TTC549 (cell line): ENCODE measurements around the gene AIFM3.
"Not testable (repeated sequence)": the region's sequence is repeated elsewhere in the genome, so short reads cannot be mapped to it uniquely, and the experiment has no call there.

Source experiments
- FAIRE-seq: peaks from 2 replicates; lab custom pipeline; 2012; peaks lifted over from hg19 to GRCh38; lab: Jason Lieb, UNC

The AIFM3 gene

DNA sequence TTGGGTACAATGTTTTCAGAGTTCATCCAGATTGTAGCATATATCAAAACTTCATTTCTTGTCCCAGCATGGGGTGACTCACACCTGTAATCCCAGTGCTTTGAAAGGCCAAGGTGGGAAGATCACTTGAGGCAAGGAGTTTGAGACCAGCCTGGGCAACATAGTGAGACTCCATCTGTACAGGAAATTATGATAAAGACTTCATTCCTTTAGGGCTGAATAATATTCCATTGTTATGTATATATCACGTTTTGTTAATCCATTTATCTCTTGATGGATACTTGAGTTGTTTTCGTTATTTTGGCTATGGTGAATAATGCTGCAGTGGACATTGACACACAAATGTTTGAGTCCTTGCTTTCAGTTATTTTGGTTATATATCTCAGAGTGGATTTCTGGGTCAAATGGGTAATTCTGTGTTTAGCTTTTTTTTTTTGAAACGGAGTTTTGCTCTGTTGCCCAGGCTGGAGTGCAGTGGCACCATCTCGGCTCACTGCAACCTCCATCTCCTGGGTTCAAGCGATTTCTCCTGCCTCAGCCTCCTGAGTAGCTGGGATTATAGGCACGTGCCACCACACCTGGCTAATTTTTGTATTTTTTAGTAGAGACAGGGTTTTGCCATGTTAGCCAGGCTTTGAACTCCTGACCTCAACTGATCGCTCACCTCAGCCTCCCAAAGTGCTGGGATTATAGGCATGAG is 24.7 kb upstream of the AIFM3 start:
- FAIRE-seq: not testable (repeated sequence)

DNA sequence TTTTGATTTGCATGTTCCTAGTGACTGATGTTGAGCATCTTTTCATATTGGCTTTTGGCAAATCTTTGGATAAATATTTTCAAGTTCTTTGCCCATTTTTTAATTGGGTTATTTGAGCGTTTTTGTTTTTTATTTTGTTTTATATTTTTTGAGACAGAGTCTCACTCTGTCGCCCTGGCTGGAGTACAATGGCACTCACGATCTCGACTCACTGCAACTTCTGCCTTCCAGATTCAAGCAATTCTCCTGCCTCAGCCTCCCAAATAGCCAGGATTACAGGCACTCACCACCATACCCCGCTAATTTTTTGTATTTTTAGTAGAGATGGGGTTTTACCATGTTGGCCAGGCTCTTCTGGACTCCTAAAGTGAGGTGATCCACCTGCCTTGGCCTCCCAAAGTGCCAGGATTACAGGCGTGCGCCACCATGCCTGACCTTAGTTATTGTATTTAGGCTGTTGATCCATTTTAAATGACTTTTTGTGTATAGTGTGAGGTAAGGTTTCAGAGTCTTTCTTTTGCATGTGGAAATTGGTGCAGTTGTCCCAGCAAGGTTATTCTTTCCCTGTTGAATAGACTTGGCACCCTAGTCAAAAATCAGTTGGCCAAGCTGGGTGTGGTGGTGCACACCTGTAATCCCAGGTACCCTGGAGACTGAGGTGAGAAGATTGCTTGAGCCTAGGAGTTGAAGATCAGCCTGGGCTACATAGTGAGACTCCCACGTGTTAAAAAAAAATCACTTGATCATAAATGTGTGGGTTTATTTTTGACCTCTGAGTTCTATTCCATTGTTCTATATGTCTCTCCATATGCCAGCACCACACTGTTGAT is 23.7 kb upstream of the AIFM3 start:
- no peak for FAIRE-seq

DNA sequence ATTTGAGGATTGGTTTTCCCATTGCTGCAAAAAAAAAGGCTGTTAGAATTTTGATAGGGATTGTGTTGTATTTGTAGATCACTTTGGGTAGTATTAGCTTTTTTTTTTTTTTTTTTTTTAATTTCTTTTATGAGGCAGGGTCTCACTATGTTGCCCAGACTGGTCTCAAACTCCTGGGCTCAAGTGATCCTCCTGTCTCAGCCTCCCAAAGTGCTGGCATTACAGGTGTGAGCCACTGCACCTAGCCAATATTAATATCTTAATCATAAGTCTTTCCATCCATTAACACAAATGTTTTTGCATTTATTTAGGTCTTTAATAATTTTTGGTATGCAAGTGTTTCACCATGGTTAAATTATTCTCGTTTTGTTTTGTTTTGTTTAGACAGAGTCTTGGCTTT is 23.0 kb upstream of the AIFM3 start:
- FAIRE-seq: no peak

DNA sequence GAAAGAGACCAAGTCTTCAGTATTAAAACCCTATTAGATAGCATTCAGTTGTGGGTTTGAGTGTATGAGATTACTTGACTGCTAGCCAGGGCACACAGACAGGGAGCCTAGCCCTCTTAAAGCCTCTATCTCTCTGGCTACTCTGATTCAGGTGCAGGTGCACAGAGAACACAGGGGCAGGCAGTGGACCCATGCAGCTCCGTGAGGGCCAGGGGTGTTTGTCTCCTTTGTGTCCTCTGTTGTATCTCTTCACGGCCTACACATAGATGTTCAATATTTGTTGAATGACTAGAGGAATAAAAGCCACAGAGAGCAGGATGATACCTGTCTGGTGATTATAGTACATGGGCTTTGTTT is 21.5 kb upstream of the AIFM3 start:
- FAIRE-seq: no peak

DNA sequence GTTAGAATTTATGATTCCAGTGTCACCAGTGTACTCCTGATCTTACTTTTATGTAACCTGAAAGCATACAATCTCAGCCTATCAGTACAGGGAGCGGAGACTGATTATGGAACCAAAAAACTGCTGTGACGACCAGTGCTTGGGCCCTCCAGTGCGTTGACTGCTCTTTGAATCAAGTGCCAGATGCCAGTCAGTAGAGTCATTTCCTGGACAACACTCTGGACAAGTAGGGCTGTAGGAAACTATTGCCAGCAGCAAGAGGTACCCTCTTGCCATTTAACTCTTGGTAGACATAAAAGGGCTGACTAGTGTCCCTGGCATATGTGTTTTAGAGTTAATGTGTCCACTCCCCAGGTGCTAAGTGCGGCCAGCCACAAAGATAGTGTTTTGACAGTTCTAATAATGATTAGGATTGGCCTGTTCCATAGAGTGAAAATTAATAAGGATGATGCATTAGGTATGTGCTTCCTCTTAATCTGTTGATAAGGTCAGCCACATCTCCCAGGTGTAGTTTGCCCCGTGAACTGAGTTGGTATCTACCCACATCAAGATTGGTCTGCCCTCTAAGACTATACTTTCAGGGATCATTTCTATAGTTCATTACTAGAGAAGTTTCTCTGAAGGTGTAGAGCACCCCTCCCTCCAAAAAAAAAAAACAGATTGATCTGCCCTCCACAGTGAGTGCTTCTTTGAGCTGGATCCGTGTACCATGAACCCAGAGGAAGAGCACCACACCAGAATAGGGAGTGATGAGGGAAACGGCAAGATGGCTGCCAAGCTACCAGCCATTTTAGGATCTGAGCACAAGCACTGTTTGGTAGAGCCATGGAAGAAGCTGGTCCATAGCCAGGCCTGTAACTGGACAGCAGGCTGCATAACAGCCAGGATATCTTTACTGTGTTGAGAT is 20.7 kb upstream of the AIFM3 start:
- FAIRE-seq: no peak

DNA sequence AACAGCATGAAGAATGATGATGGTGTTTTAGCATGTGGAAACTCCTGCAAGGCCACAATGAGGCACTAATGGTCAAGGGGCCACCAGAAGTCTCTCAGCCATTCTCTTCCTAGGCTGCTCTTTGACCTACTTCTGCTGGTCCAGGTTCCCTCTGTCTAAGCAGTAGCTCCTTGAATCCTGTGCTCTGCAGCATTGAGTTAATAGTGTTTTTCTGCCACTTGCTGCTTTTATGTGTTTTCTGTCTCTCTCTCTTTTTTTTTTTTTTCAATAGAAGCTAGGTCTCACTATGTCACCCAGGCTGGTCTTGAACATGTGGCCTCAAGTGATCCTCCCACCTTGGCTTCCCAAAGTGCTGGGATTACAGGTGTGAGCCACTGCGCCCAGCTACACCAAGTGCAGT is 20.1 kb upstream of the AIFM3 start:
- no peak for FAIRE-seq

DNA sequence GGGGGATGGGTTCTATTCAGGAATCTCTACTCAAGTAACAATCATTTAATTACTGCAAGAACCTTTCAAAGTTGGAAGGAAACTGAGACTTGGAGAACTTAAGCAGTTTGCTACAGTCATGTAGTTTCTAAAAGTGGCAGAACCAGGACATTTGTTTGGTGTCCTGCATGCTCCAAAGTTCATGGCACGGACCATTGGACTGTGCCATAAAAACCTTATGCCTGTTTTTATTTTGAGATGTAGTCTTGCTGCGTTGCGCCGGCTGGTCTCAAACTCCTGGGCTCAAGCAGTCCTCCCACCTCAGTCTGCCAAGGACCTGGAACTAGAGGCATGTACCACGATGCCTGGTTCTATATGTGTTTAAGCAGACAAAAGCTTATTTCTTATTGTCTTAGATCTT is 18.6 kb upstream of the AIFM3 start:
- no peak for FAIRE-seq

DNA sequence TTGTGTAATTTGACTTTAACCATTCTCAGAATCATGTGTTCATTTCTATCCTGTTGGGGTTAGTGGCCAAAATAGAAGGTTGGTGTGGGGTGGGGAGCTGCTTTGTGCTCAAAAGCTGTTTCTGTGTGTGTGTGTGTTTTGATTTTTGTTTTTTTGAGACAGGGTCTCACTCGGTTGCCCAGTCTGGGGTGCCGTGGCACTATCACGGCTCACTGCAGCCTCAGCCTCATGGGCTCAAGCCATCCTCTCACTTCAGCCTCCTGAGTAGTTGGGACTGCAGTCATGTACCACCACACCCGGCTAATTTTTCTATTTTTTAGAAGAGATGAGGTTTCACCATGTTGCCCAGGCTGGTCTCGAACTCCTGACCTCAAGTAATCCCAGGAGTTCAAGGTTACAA is 18.1 kb upstream of the AIFM3 start:
- FAIRE-seq: no peak

DNA sequence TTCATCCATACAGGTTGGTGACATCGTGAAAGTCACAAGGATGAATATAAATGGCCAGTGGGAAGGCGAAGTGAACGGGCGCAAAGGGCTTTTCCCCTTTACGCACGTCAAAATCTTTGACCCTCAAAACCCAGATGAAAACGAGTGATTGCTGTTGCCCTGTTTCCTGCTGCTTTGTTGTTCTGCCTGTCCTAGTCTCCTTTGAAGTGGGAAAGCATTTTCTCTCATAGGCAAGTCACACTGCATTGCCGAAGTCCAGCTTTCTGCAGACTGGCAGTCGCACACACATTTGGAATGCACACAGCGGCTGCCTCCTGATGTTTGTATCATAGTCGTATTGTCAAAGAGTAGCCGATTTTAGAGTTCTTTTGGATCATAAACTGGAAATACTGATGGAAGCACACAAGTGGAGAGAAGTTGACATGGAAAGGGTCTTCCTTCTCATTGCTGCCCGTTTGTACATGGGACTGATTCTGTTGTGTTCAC is 17.3 kb upstream of the AIFM3 start:
- FAIRE-seq: no peak

DNA sequence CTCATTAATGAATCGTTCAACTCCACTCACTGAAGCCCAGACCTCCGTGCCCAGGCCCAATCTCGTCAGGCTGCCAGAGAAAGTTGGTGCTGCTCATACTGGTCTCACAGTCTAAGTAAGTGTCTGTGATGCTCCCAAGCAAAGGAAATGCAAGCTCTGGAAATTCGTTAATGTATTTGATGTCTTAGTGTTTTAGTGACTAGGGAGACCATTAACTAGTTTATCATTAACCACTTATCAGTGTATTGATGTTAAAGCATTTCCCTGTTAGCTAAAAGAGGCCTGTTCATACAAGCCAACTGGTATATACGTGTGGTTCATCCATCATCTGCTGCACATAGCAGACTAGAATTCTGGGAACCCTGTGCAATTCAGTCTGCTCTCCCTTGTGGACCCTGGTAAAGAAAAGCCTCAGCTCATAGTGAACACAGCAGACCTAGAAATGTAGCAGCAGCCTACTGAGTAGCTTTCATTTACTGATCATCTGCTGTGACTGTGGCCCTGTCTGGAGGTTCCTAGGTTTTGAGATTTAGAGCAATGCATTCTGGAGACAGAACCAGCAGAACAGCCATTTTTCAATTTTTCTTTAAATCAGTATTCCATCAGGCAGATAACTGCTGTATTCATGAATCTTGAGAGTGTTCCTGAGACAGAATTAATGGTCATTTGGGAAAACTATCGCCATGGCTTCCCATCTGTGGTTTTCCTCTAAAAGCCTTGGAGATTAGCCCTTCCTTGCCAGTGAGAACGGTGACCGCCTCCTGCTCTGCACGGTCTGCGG is 15.7 kb upstream of the AIFM3 start:
- FAIRE-seq: no peak

DNA sequence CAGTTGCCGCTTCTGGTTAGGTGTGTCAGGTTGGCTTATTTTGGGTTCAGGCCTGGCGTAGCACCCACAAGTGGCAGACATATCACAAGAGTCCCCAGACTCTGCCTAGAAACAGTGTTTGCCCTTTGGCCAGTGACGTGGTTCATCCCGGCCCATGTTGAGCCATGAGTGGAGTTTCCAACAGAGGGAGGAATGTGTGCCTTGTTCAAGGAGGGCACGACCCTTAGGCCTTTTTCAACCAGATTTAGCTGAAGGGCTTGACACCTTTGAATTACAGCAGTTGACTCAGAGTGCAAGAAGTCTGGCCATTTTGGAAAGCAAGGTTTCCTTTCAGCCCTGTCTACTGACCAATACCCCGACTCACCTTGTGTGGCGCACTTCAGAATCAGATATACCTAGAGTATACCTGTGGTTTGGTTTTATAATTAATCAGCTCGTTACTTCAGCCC is 15.1 kb upstream of the AIFM3 start:
- FAIRE-seq: no peak

DNA sequence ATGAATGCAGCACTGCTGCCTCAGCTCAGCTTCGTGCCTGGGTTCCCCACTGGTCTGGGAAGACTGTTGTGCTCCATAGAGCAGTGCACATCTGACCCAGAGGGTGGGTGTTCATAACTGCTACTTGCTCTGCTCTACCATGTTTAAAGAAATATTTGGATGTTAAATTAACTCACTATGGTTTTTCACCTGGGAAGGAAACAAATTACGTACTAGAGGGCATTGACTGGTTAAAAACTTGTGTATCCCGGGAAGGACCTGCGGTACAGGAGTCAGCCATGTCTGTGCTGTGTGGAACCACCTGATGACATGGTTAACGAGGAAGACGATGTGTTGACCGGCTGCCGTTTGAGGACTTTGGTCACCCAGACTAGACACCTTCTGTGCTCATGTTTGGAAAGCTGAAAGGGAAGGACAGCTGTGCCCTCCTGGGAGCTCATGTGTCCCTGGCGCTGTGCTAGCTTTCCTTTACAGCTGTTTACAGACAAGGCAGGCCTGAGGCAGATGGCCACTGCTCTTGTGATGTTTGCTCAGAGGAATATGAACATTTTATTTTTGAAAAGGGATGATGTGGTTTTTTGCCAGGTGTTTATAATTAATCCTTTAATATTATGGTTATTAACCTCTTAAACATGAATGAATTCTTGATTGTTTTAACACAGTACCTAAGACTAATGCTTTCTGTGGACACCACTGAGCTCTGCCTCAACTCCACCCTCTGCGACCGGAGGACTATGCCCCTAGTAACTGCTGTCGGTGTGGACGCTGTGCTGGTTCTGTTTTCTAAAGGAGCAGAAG is 14.3 kb upstream of the AIFM3 start:
- FAIRE-seq: no peak

DNA sequence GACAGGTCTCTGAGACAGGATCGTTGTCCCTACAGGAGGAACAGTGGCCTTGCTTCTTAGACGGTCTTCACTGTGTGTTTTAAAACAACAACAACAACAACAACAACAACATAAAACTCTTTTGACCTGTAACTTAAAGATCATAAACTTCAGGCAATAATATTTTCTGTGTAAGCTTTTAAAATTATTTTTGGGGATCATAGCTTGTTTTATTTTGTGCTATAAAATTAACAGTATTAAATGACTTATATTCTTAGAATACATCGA is 13.8 kb upstream of the AIFM3 start:
- no peak for FAIRE-seq

DNA sequence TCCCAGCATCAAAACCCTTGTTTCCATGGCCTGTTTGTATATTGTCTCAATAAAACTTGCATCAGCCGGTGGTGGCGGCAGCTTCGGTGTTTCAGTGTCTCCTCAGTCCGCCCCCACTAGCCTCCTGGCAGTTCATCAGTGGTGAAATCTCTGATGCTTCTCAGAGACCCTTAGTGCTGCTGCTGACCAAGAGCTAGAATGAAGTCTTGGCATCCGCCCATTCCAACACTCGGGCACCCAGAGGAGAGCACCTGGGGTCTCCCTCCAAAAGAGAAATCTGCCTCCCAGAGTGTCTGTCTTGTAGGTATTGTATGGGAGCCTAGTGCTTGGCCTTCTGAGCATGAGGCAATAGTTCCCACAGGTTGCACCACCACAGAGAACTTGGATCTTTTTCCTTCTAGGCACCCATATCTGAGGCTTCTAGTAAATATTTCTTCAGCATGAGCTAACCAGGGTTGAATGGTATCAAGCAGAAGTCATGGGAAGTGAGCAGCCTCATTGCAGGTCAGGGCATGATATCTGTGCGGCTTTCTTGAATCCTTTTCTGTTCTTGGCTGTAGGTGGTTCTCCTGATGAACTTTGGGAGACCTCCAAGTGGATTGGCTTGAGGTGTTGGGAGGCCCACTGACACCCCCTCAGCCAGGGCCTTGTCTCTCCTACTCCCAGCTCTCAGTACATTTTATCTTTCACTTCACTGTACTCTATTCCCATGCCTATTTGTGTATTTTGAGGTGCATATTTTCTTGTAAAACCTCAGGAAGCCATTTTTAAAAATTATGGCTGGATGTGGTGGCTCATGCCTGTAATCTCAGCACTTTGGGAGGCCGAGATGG is 13.2 kb upstream of the AIFM3 start:
- FAIRE-seq: no peak

DNA sequence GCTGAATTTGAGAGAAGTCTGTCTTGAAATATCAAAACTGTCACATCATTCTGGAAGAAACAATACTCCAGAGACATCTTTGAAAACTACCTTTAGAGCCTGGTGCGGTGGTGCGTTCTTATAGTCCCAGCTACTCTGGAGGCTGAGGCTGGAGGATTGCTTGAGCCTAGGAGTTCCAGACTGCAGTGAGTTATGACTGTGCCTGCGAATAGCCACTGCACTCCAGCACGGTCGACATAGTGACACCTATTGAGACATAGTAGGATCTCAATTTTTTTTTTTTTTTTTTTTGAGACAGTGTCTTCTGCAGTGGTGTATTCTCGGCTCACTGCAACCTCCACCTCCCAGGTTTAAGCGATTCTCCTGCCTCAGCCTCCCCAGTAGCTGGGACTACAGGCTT is 11.5 kb upstream of the AIFM3 start:
- FAIRE-seq: no peak

DNA sequence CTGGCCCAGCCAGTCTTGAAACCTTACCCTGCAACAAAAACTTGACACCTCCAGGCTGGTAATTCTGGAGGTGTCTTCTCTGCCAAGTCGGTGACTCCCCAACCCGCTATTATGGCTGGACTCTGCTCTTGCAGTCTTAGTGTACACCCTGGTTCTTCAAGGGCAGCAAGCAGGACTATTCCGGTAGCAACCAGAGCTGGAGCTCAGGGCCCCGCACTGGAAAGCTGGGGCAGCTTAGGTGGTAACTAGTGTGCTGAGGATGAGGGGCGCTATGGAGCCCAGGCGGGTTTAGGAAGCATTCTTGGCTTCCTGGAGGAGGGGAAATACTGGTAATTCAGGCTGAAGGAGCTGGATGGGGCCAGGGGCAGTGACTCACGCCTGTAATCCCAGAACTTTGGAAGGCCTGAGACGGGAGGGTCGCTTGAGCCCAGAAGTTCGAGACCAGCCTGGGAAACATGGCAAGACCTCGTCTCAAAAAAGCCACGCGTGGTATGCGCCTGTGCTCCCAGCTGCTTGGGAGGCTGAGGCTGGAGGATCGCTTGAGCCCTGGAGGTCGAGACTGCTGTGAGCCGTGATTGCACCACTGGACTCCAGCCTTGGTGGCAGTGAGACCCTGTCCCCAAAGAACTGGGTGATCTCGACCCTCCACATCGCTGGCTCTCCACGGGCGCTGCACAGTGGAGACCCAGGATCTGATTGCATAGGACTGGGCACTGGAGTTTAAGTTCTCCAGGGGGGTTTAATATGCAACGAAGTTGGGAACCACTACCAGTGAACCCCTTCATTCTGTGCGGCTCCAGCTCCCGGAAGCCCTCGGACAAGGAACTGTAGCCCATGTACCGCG is 10.6 kb upstream of the AIFM3 start:
- FAIRE-seq: no peak

DNA sequence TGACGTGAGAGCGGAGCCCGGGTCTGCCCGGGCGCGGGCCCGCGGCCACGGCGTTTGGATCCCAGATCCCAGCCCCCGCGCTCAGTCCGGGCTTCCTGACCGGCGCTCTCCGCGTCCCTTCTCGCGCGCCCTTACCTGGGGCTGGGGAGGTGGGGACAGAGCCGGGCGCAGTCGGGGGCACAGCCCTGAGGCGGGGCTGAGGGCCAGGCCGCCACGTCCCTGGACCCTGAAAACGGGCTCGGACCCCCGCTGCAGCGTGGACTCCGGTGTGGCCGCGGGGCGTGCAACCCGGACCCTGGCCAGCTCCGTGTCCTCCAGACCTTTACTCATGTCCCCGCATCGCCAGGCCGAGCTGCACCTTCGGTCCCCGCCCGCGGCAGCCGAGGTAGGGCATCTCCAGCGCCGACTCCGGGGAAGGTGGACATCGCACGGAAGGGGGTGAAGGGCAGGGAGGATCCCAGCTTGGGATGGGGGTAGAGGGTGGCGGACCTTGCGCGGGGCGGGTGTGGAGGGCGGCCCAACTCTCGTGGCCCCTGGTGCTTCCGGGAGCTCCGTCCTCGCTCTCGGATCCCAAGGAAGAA is 9.9 kb upstream of the AIFM3 start:
- no peak for FAIRE-seq

DNA sequence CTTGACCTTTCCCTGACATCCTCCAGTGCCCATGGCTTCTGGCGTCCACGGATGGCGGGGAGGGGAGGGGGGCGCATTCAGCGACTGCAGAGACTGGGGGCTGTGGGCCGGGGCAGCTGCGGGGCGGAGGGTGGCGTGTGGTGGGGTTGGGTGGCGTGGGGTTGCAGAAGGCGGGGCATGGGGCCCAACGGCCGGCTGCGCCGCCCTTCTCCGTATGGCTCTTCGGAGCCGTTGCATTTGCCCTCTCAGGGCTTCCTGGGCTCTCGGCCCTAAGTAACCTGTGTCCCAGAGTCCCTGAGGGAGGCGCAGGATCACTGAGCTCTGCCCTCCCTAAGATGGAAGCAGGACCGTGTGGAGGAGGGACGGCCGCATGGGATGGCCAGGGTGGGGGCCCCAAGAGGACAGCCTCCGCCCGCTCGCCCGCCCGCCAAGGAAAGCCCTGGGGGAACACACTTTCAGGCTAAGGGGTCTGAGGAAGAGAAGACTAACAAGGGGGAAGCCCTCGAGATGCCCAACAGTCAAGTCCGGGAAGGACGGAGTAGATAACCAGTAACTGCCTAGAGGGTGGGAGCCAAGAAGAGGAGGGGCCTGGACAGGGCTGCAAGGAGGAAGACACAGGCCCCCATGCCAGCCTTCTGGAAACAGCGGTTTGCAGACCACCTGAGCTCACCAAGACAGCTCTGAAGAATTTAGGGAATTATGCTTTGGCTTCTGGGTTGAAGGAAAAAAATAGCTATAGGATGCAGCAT is 9.2 kb upstream of the AIFM3 start:
- no peak for FAIRE-seq
